K562 (cell line): Measurements from ENCODE around the gene IGF1R. TPM values are rescaled to one million over a fixed set of nuclear protein-coding genes. Genes with fewer than 3 reads are reported as not detected.

Experiments used
- ARHGAP35 ChIP-seq: fragments of 450-650 bp; IDR thresholded peaks from 2 replicates; pipeline ENCODE4 v1.6.1; 2018; ENCODE audit not compliant: partially characterized antibody
- CEBPZ ChIP-seq: fragments of 150-350 bp; IDR thresholded peaks from 2 replicates; pipeline ENCODE4 v1.6.1; 2014; ENCODE audit warnings: low read depth, mild to moderate bottlenecking, low read length, borderline replicate concordance
- KLF13 ChIP-seq: fragments of 450-650 bp; IDR thresholded peaks from 2 replicates; pipeline ENCODE4 v1.6.1; 2016; ENCODE audit warnings: missing genetic modification characterization, low read depth, mild to moderate bottlenecking, missing compliant biosample characterization, moderate library complexity, borderline replicate concordance
- NEUROD1 ChIP-seq: fragments of 150-350 bp; IDR thresholded peaks from 2 replicates; pipeline ENCODE4 v1.6.1; 2014; ENCODE audit warnings: borderline replicate concordance, low read length, low read depth; ENCODE audit not compliant: partially characterized antibody
- PRPF4 ChIP-seq: fragments of 200-400 bp; formaldehyde crosslinking; IDR thresholded peaks from one replicate; pipeline ENCODE4 v1.6.1; 2017; ENCODE audit warnings: low read length, low read depth, mild to moderate bottlenecking; ENCODE audit not compliant: insufficient read depth, poor library complexity, severe bottlenecking
- SIX5 ChIP-seq, 2 experiments: IDR thresholded peaks; 2 replicates each; pipeline ENCODE4 v1.6.1; 2011; ENCODE audit warnings: low read length in 2 of 2, borderline replicate concordance in 1 of 2, low read depth in 1 of 2, mild to moderate bottlenecking in 1 of 2, moderate library complexity in 1 of 2; ENCODE audit not compliant: insufficient read depth in 1 of 2
- TFAM ChIP-seq: fragments of 250-450 bp; sonication (Bioruptor Pico); conservative IDR thresholded peaks from 2 replicates; pipeline ENCODE4 v1.5.0; 2021; ENCODE audit warnings: mild to moderate bottlenecking, moderate library complexity
- TSC22D4 ChIP-seq: fragments of 450-650 bp; IDR thresholded peaks from 2 replicates; pipeline ENCODE4 v1.6.1; 2016; ENCODE audit warnings: missing genetic modification characterization, missing biosample characterization, control low read depth
- ZNF23 ChIP-seq: fragments of 250-450 bp; sonication (Bioruptor Pico); IDR thresholded peaks from 2 replicates; pipeline ENCODE4 v1.4.0; 2020; ENCODE audit warnings: mild to moderate bottlenecking
- polyA plus RNA-seq, 8 experiments: library from polyadenylated mRNA; depleted of rRNA in 4 of 8; stranded (reverse) in 5 of 8; unstranded in 3 of 8; fragments of >200 nt; fragmentation: Nextera tagmentation in 2 of 8; fragmentation: Illumina TruSeq in 1 of 8; extraction: Ambion mirVana in 2 of 8; extraction: Trizol in 1 of 8; gene quantifications; 2 replicates each; pipeline versions ENCODE4 v1.2.1 to v1.2.3, GENCODE V29; 2011 to 2014; ENCODE audit warnings: inconsistent platforms in 1 of 8, missing spikeins in 1 of 8
- total RNA-seq, 7 experiments: library from RNA; depleted of rRNA in 6 of 7; stranded (reverse); fragments of >200 nt in 6 of 7; fragmentation: Illumina TruSeq in 2 of 7; extraction: Trizol in 2 of 7; gene quantifications; 2 replicates each; pipeline versions ENCODE4 v1.2.1 to v1.2.3, GENCODE V29; 2011 to 2021; ENCODE audit warnings: low replicate concordance in 1 of 7

The IGF1R gene
- total and polyA plus RNA-seq, 9 of the 15 experiments (the other 6 are each of a cell fraction or from before 2014, with no cell fraction given), result 0.35 to 8.0 (median 1.6) TPM

DNA sequence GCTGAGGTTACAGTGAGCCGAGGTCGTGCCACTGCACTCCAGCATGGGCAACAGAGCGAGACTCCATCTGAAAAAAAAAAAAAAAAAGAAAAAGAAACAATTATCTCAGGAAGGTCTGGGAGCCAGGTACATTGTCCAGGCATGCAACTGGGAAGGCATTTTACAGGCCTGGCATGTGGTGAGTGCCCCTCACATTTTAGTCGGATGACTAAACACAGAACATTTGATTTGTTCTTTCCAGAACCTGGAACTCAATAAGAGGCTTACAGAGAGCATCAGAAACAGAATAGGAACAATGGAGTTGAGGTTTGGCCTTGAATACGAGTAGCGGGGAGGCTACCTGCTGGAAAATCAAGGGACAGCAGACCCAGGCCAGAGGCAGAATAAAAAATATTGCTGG is 33.7 kb upstream of the IGF1R start (continued):
- no peak for TF ChIP-seq CEBPZ
- no peak for TF ChIP-seq PRPF4
- TF ChIP-seq NEUROD1, result no peak
- TF ChIP-seq KLF13 (tag), result no peak
- no peak for TF ChIP-seq ARHGAP35
- no peak for TF ChIP-seq SIX5 (IDR thresholded peaks at IDR 0.05; ENCODE audit: borderline replicate concordance in 1 of 2, insufficient read depth in 1 of 2, low read depth in 1 of 2, low read length in 2 of 2)
- TF ChIP-seq ZNF23 (CRISPR knock-in tag), result no peak
- no peak for TF ChIP-seq TFAM
- no peak for TF ChIP-seq TSC22D4 (tag)
